ENCODE data around the gene TTC28. TPM values are rescaled to one million over a fixed set of nuclear protein-coding genes. Genes with fewer than 3 reads are reported as not detected.

TTC28 gene
- total RNA-seq, 5 donors from 2014 or later (not counting 1 experiment from before 2014, with no cell fraction given): 2.3 to 7.8 (median 3.0) TPM

- Histone ChIP-seq H3K4me1 (ENCODE audit: control insufficient read depth in 1 of 2, extremely low read depth in 1 of 2, insufficient read depth in 2 of 2, low read length in 2 of 2) (no peaks in the 10 kb centered on the region), H3K36me3 (ENCODE audit: control insufficient read depth in 2 of 2, extremely low read depth in 1 of 2, insufficient read depth in 1 of 2, low read length in 1 of 2) (peaks cover 0 to 6% of the 10 kb centered on the region in 2 donors), H3K27ac (ENCODE audit: low read length) (no peak overlapping the region), H3K9me3 (no peaks in the 10 kb centered on the region), H3K27me3 (replicated peaks in 1 of 2; ENCODE audit: control insufficient read depth in 2 of 2, extremely low read depth in 1 of 2, insufficient read depth in 2 of 2, low read length in 1 of 2) (peaks cover 0 to 4% of the 10 kb centered on the region in 2 experiments), H3K4me3 (ENCODE audit: control insufficient read depth in 1 of 2, extremely low read depth in 1 of 2, low read length in 1 of 2) (no peak overlapping the region)
- WGBS (ENCODE audit: insufficient coverage): 67% methylated on average over 3 of the region's 7 CpGs
- ATAC-seq (replicated peaks in 1 of 4) (no peak), DNase-seq (no peak)
- Mint-ChIP-seq H3K27me3 (no peaks in the 10 kb centered on the region), H3K36me3 (no peaks in the 10 kb centered on the region), H3K9me3 (no peaks in the 10 kb centered on the region), H3K4me1 (no peaks in the 10 kb centered on the region), H3K4me3 (no peak overlapping the region), H3K27ac (no peak overlapping the region)
- ChIA-PET POLR2A (no interaction called here), CTCF (no interaction called here)
Measured at GRCh38 chr22:27996981-27997380, 682.7 kb downstream of the TTC28 start.

GRCh38 chr22:27996529-27996925, 683.1 kb downstream of the TTC28 start:
- H3K36me3 ChIP-seq (ENCODE audit: control insufficient read depth in 2 of 2, extremely low read depth in 1 of 2, insufficient read depth in 1 of 2, low read length in 1 of 2): peaks cover 0 to 6% of the 10 kb centered on the region in 2 donors

GRCh38 chr22:27995801-27996528, 683.7 kb downstream of the TTC28 start:
- no peaks in the 10 kb centered on the region for H3K4me1 ChIP-seq (ENCODE audit: control insufficient read depth in 1 of 2, extremely low read depth in 1 of 2, insufficient read depth in 2 of 2, low read length in 2 of 2)
- no peak overlapping the region for H3K27ac Mint-ChIP-seq
- H3K27ac ChIP-seq (ENCODE audit: low read length): no peak overlapping the region
- H3K36me3 Mint-ChIP-seq: no peaks in the 10 kb centered on the region
- no peaks in the 10 kb centered on the region for H3K4me1 Mint-ChIP-seq
- H3K9me3 ChIP-seq: no peaks in the 10 kb centered on the region
- H3K9me3 Mint-ChIP-seq: no peaks in the 10 kb centered on the region
- H3K4me3 ChIP-seq (ENCODE audit: control insufficient read depth in 1 of 2, extremely low read depth in 1 of 2, low read length in 1 of 2): no peak overlapping the region
- DNase-seq (no peak), ATAC-seq (replicated peaks in 1 of 4) (no peak)
- peaks cover 0 to 4% of the 10 kb centered on the region in 2 experiments for H3K27me3 ChIP-seq (replicated peaks in 1 of 2; ENCODE audit: control insufficient read depth in 2 of 2, extremely low read depth in 1 of 2, insufficient read depth in 2 of 2, low read length in 1 of 2)
- H3K4me3 Mint-ChIP-seq: no peak overlapping the region
- H3K36me3 ChIP-seq (ENCODE audit: control insufficient read depth in 2 of 2, extremely low read depth in 1 of 2, insufficient read depth in 1 of 2, low read length in 1 of 2): peaks cover 0 to 6% of the 10 kb centered on the region in 2 donors
- H3K27me3 Mint-ChIP-seq: no peaks in the 10 kb centered on the region
- WGBS (ENCODE audit: insufficient coverage): 92% methylated on average over 22 of the region's 25 CpGs
- ChIA-PET POLR2A (no interaction called here), CTCF (no interaction called here)

More at GRCh38 chr22:27996529-27996925, 683.1 kb downstream of the TTC28 start:
- Histone ChIP-seq H3K27ac (ENCODE audit: low read length) (no peak overlapping the region), H3K27me3 (replicated peaks in 1 of 2; ENCODE audit: control insufficient read depth in 2 of 2, extremely low read depth in 1 of 2, insufficient read depth in 2 of 2, low read length in 1 of 2) (peaks cover 0 to 4% of the 10 kb centered on the region in 2 experiments), H3K4me3 (ENCODE audit: control insufficient read depth in 1 of 2, extremely low read depth in 1 of 2, low read length in 1 of 2) (no peak overlapping the region), H3K9me3 (no peaks in the 10 kb centered on the region), H3K4me1 (ENCODE audit: control insufficient read depth in 1 of 2, extremely low read depth in 1 of 2, insufficient read depth in 2 of 2, low read length in 2 of 2) (no peaks in the 10 kb centered on the region)
- Mint-ChIP-seq H3K36me3 (no peaks in the 10 kb centered on the region), H3K4me1 (no peaks in the 10 kb centered on the region), H3K27me3 (no peaks in the 10 kb centered on the region), H3K9me3 (no peaks in the 10 kb centered on the region), H3K27ac (no peak overlapping the region), H3K4me3 (no peak overlapping the region)
- ATAC-seq (replicated peaks in 1 of 4) (no peak), DNase-seq (no peak)
- ChIA-PET POLR2A (no interaction called here), CTCF (no interaction called here)
- 80% methylated on average over 1 of the region's 6 CpGs for WGBS (ENCODE audit: insufficient coverage)

DNA sequence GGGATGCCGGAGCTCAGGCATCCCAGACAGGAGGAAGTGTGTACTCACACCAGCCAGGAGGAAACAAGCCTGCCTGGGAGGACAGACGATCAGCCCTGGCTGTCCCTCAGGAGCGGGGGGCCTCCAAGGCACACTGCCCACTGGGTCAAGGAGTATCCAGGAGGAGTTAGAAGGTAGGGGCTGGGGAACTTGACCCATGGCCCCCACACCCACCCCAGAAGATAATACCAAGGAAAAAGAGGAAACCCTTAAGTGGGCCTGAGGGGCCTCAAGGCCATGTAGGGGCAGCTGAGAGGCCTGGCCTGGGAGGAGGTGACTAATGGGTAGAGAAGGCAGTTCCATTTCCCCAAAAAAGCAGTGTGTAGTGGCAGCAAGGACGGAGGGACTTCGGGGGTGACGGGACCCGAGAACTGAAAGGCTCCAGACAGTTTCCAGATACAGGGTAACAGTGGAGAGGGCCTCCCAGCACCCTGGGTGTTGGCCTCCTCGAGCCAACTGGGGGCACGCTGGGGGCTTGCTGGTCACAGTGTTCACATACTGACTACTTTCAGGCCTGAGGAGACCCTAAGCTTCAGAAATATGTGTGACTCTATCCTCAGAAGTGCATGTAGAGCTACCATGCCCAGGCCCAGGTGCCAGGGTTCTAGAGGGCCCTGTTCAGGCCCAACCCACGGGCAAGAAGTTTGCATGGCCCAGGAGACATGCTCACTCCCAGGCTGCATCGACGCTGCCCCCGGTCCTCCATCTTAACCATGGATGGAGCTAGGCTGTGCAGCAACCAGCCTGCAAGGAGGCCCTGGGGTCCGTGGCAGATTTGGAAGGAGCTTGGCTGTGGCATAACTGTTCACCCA, 684.9 kb downstream of the TTC28 start:
- ChIA-PET POLR2A (interaction anchor here in 1 of 2 donors (0.5 kb wide), 1 partner anchor 782 kb away, joined by 4 read pairs; no protein-coding TSS in a partner anchor), CTCF (no interaction called here)
- H3K36me3 Mint-ChIP-seq: peaks cover 2% of the 10 kb centered on the region
- WGBS (ENCODE audit: insufficient coverage): 87% methylated on average over 7 of the region's 14 CpGs
- no peaks in the 10 kb centered on the region for H3K9me3 ChIP-seq
- no peak for ATAC-seq (replicated peaks in 1 of 4)
- no peaks in the 10 kb centered on the region for H3K4me1 ChIP-seq (ENCODE audit: control insufficient read depth in 1 of 2, extremely low read depth in 1 of 2, insufficient read depth in 2 of 2, low read length in 2 of 2)
- DNase-seq: no peak
- no peak overlapping the region for H3K27ac Mint-ChIP-seq
- no peaks in the 10 kb centered on the region for H3K9me3 Mint-ChIP-seq
- no peak overlapping the region for H3K27ac ChIP-seq (ENCODE audit: low read length)
- no peaks in the 10 kb centered on the region for H3K4me1 Mint-ChIP-seq
- peaks cover 0 to 4% of the 10 kb centered on the region in 2 experiments for H3K27me3 ChIP-seq (replicated peaks in 1 of 2; ENCODE audit: control insufficient read depth in 2 of 2, extremely low read depth in 1 of 2, insufficient read depth in 2 of 2, low read length in 1 of 2)
- peaks cover 0 to 6% of the 10 kb centered on the region in 2 donors for H3K36me3 ChIP-seq (ENCODE audit: control insufficient read depth in 2 of 2, extremely low read depth in 1 of 2, insufficient read depth in 1 of 2, low read length in 1 of 2)
- H3K4me3 ChIP-seq (ENCODE audit: control insufficient read depth in 1 of 2, extremely low read depth in 1 of 2, low read length in 1 of 2): no peak overlapping the region
- H3K4me3 Mint-ChIP-seq: no peak overlapping the region
- no peaks in the 10 kb centered on the region for H3K27me3 Mint-ChIP-seq

GRCh38 chr22:27993774-27994350, 685.8 kb downstream of the TTC28 start:
- Histone ChIP-seq H3K4me3 (ENCODE audit: control insufficient read depth in 1 of 2, extremely low read depth in 1 of 2, low read length in 1 of 2) (no peak overlapping the region), H3K27ac (ENCODE audit: low read length) (no peak overlapping the region), H3K36me3 (ENCODE audit: control insufficient read depth in 2 of 2, extremely low read depth in 1 of 2, insufficient read depth in 1 of 2, low read length in 1 of 2) (peaks cover 0 to 6% of the 10 kb centered on the region in 2 donors), H3K27me3 (replicated peaks in 1 of 2; ENCODE audit: control insufficient read depth in 2 of 2, extremely low read depth in 1 of 2, insufficient read depth in 2 of 2, low read length in 1 of 2) (peaks cover 0 to 4% of the 10 kb centered on the region in 2 experiments), H3K4me1 (ENCODE audit: control insufficient read depth in 1 of 2, extremely low read depth in 1 of 2, insufficient read depth in 2 of 2, low read length in 2 of 2) (no peaks in the 10 kb centered on the region), H3K9me3 (no peaks in the 10 kb centered on the region)
- Mint-ChIP-seq H3K4me1 (peaks cover 0 to under 1% (median 0%) of the 10 kb centered on the region in 3 donors), H3K36me3 (peaks cover 2% of the 10 kb centered on the region), H3K27me3 (no peaks in the 10 kb centered on the region), H3K27ac (no peak overlapping the region), H3K9me3 (no peaks in the 10 kb centered on the region), H3K4me3 (no peak overlapping the region)
- ChIA-PET POLR2A (no interaction called here), CTCF (no interaction called here)
- DNase-seq: no peak
- no peak for ATAC-seq (replicated peaks in 1 of 4)
- WGBS (ENCODE audit: insufficient coverage): 89% methylated on average over 8 of the region's 9 CpGs

DNA sequence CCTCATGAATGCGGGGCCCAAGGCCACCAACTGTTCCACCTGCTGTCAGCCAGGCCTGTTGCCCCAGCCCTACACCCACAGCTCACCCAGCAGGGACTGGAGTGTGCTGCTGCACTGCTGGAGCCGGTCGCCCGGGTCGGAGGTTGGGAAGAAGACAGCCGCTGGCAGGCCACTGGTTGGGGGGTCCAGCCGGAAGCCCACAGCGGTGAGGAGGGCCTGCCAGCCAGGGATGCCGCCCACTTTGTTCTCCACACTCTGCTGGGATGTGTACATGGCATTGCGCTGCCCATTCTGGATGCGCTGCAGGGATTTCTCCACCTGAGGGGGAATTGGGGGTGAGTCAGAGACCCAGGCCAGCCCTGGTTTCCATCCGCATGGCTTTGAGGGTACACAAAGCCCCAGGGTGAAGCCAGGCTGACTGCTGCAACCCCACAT, 686.4 kb downstream of the TTC28 start:
- CTCF ChIA-PET: no interaction called here

More for the DNA sequence above, 686.4 kb downstream of the TTC28 start:
- no peaks in the 10 kb centered on the region for H3K36me3 ChIP-seq (ENCODE audit: control insufficient read depth in 2 of 2, extremely low read depth in 1 of 2, insufficient read depth in 1 of 2, low read length in 1 of 2)
- Mint-ChIP-seq H3K27me3 (no peaks in the 10 kb centered on the region), H3K4me1 (peaks cover 0 to 3% (median 0%) of the 10 kb centered on the region in 3 donors), H3K36me3 (peaks cover 2% of the 10 kb centered on the region), H3K9me3 (no peaks in the 10 kb centered on the region), H3K4me3 (no peak overlapping the region), H3K27ac (no peak overlapping the region)
- H3K27ac ChIP-seq (ENCODE audit: low read length): no peak overlapping the region
- H3K27me3 ChIP-seq (replicated peaks in 1 of 2; ENCODE audit: control insufficient read depth in 2 of 2, extremely low read depth in 1 of 2, insufficient read depth in 2 of 2, low read length in 1 of 2): peaks cover 0 to 4% of the 10 kb centered on the region in 2 experiments
- no peak overlapping the region for H3K4me3 ChIP-seq (ENCODE audit: control insufficient read depth in 1 of 2, extremely low read depth in 1 of 2, low read length in 1 of 2)
- WGBS (ENCODE audit: insufficient coverage): 95% methylated on average over 12 of the region's 12 CpGs
- no peaks in the 10 kb centered on the region for H3K4me1 ChIP-seq (ENCODE audit: control insufficient read depth in 1 of 2, extremely low read depth in 1 of 2, insufficient read depth in 2 of 2, low read length in 2 of 2)
- no peaks in the 10 kb centered on the region for H3K9me3 ChIP-seq
- POLR2A ChIA-PET: no interaction called here
- DNase-seq (no peak), ATAC-seq (replicated peaks in 1 of 4) (no peak)

Measured in T-cell (primary cell).